Measurements from ENCODE around the gene APBA2. TPM values are rescaled to one million over a fixed set of nuclear protein-coding genes. Genes with fewer than 3 reads are reported as not detected.
"Not testable (repeated sequence)": the region's sequence is repeated elsewhere in the genome, so short reads cannot be mapped to it uniquely, and the experiment has no call there.

Gene APBA2
- 17.4 and 25.2 TPM in 2 replicates for total RNA-seq

DNA sequence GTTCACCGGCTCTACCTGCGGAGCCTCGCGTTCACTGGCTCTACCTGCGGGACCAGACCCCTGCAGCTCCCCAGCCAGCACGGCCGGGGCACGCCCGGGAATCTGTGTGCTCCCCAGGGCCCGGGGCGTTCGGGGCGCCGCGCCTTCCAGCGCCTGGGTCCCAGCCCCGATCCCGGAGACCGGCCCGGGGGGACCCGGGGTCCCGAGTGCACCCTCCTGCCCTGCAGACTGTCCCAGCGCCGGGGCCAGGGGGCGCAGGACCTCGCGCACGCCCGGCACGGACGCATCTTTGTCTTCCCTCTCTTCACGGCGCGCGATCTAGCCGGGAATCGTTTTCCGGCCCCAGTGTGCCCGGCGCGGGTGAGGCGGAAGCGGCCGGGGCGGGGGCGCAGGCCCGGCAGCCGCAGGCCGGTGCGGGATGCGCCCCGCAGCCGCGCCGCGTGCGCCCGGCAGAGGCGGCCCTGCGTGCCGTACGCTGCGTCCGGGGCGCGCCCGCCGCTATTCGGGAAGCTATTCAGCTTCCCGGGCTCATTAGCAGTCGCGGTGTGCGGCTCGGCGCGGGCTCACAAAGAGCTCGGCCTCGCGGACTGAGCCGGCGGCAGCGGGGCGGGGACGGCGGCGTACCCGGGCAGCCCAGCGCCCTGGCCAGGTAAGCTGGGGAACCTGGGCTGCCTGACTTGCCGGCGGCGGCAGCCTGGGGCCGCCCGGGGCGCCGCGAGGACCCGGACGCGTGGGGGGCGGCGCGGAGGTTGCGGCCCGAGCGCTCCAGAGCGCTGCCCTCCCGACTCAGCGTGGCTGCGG lies at the start of gene APBA2:
APBA2 (plus strand) TSS at position 345 of the 801 bp plus-strand sequence. CDS start 167,911 bp downstream, outside the sequence.
- peak; percentile 41 to 50 for DNase-seq (ENCODE audit: low read depth in 2 of 2)

DNA sequence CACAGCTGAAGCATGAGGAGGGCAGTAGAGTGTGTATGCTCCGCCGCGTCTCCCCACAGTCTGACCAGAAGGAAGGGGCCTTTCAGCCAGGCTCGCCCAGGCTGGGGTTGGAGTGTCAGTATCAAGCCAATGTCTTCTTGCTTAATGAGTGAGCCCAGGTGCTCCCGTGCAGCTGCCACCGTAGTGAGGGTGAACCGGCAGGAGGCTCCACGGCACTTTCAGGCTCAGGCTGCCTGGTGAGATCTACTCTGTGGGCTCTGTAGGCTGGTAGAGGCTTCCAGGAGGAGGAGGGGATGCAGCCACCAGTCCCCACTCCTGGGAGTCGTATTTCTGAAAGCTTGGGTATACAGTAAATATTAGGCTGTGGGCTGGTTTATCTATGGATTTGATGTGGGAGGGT lies 45.5 kb upstream of the APBA2 start:
- DNase-seq (ENCODE audit: low read depth in 2 of 2): not testable (repeated sequence)

DNA sequence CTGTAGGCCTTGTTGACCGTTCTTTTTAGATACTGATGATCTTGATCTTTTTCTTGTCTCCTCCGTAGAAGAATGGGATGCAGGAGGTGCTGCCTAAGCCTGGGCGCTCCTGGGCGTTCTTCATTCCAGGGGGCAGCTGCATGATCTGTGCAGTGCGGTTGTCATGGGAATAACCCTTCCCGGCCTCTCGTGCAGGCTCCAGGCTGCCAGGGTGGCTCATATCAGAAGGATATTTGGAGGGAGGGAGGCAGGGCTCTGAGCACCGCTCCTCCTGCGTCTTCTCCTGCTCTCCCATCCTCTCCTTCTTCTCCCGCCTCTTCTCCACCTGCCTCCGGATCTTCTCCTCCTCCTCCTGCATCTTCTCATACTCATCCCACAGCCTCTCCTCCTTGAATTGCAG lies 43.6 kb upstream of the APBA2 start:
- DNase-seq (ENCODE audit: low read depth in 2 of 2): not testable (repeated sequence)

- not testable (repeated sequence) for DNase-seq (ENCODE audit: low read depth in 2 of 2)
Observed at GRCh38 chr15:28843520-28843919, 42.3 kb upstream of the APBA2 start.

GRCh38 chr15:28844147-28844546 lies 41.6 kb upstream of the APBA2 start:
- DNase-seq (ENCODE audit: low read depth in 2 of 2): not testable (repeated sequence)

DNA sequence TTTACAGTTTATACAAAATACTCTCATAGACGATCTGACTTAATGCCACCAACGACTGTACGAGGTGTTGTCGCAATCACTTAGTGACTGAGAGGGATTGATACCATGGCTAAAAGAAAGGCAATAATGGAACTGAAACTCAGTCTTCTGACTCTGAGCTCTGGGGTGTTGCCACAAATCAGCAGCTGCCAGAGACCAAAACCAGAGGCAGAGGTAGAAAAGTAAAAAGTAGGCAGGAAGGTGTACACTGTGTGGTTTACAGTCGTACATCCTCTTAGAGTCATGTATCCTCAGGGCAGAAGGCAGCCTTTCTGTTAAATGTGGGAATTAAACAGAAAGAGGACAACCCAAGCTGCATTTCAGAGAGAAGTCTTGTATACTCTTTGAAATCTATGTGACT lies 38.5 kb upstream of the APBA2 start:
- not testable (repeated sequence) for DNase-seq (ENCODE audit: low read depth in 2 of 2)

DNA sequence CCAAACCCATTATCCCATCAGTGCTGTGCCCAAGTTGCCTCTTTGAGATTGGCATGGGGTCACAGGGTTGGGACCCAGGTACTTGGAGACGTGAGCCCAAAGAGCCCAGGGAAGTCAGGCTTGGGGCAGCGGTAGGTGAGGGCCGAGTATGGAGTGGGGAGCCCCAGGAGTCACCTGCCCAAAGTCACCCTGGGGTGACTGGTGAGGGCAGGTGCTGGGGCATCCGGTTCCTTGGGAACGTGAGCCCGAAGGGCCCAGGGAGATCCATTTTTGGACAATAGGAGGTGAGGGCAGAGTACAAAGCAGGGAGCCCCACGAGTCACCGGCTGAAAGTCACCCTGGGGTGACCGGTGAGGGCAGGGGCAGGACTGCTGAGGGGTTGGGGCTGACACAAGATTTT lies 37.8 kb upstream of the APBA2 start:
- not testable (repeated sequence) for DNase-seq (ENCODE audit: low read depth in 2 of 2)

- DNase-seq (ENCODE audit: low read depth in 2 of 2): not testable (repeated sequence)
Observed at GRCh38 chr15:28848521-28848920, 37.3 kb upstream of the APBA2 start, which contains the start of gene GOLGA6L7. GOLGA6L7 (minus strand) TSS chr15:28848644; CDS start chr15:28848549, 95 bp downstream.

- DNase-seq (ENCODE audit: low read depth in 2 of 2): not testable (repeated sequence)
Observed at GRCh38 chr15:28849271-28849670, 36.5 kb upstream of the APBA2 start.

- not testable (repeated sequence) for DNase-seq (ENCODE audit: low read depth in 2 of 2)
Observed at GRCh38 chr15:28849766-28850165, 36.0 kb upstream of the APBA2 start.

DNA sequence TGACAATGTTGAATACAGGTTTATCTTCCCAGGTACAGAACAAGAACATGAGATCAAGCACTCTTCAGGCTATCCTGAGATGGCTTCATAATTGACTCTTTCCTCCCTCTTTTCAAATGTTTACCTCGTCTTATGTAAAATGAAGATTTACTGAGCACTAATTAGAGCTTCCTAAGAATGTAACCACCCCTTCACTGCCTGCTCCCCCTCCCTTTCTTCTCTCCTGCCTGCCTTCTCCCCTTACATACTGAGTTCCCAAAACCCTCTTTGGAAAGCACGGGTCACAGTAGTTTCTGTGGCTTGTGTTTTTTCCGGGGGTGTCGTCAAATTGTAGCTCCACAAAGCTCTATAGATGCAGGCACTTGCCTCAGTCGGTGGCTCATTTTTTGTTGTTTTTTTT lies 32.1 kb upstream of the APBA2 start:
- DNase-seq (ENCODE audit: low read depth in 2 of 2): not testable (repeated sequence)

- DNase-seq (ENCODE audit: low read depth in 2 of 2): not testable (repeated sequence)
Observed at GRCh38 chr15:28854578-28854977, 31.2 kb upstream of the APBA2 start.

GRCh38 chr15:28861031-28861534 lies 24.7 kb upstream of the APBA2 start:
- no peak for DNase-seq (ENCODE audit: low read depth in 2 of 2)

DNA sequence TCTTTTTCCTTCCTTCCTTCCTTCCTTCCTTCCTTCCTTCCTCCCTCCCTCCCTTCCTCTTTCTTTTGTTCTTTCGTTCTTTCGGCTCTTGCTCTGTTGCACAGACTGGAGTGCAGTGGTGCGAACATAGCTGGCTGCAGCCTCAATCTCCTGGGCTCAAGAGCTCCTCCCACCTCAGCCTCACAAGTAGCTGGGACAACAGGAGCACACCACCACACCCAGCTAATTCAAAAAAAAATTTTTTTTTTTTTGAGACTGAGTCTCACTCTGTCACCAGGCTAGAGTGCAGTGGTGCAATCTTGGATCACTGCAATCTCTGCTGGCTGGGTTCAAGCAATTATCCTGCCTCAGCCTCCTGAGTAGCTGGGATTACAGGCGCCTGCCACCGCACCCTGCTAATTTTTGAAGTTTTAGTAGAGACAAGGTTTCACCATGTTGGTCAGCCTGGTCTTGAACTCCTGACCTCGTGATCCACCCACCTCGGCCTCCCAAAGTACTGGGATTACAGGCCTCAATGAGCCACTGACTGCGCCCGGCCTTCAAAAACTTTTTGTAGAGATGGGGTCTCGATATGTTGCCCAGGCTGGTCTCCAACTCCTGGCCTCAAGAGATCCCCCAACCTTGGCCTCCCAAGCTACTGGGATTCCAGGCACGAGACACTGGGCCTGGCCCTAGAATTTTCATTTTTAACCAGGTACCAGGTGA lies 24.0 kb upstream of the APBA2 start:
- not testable (repeated sequence) for DNase-seq (ENCODE audit: low read depth in 2 of 2)

GRCh38 chr15:28868744-28869345 lies 16.9 kb upstream of the APBA2 start:
- no peak for DNase-seq (ENCODE audit: low read depth in 2 of 2)

DNA sequence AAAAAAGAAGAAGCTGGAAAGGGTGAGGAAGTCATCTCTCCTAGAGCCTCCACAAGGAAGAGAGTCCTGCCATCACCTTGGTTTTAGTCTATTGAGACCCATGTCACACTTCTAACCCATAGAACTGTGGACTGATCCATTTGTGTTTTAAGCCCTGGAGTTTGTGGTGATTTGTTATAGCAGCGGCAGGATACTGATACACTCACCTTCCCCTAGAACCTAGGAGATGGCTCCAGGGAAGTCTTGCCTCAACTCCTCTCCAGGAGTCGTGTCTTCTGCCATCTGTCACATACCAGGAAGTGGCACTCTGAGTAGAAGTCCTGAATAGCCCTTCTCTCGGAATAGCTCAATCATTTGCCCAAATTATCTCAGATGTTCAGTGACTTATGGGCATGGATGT lies 14.6 kb upstream of the APBA2 start:
- no peak for DNase-seq (ENCODE audit: low read depth in 2 of 2)

DNA sequence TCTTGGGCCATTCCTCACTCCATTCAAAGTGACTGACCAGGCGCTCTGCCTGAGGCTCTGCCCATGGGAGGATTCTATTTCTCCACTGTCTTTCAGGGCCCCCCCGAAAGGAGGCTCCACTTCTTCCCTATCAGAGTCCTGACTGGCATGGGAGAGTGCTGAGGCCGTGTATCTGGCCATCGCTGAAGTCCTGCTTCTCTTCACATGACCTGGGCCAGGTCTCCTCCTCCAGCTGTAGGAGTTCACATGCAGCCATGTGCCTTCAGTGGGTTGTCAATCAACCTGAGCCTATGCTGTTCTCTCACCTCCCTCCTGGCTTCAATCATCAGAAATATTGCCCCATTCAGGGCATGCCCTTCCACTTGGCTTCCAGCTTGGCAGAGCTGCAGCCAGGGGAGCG lies 12.8 kb upstream of the APBA2 start:
- no peak for DNase-seq (ENCODE audit: low read depth in 2 of 2)

- DNase-seq (ENCODE audit: low read depth in 2 of 2): peak in 1 of 2 donors; percentile 29
Observed at GRCh38 chr15:28873585-28874190, 12.1 kb upstream of the APBA2 start.

GRCh38 chr15:28875461-28876000 lies 10.2 kb upstream of the APBA2 start:
- no peak for DNase-seq (ENCODE audit: low read depth in 2 of 2)

DNA sequence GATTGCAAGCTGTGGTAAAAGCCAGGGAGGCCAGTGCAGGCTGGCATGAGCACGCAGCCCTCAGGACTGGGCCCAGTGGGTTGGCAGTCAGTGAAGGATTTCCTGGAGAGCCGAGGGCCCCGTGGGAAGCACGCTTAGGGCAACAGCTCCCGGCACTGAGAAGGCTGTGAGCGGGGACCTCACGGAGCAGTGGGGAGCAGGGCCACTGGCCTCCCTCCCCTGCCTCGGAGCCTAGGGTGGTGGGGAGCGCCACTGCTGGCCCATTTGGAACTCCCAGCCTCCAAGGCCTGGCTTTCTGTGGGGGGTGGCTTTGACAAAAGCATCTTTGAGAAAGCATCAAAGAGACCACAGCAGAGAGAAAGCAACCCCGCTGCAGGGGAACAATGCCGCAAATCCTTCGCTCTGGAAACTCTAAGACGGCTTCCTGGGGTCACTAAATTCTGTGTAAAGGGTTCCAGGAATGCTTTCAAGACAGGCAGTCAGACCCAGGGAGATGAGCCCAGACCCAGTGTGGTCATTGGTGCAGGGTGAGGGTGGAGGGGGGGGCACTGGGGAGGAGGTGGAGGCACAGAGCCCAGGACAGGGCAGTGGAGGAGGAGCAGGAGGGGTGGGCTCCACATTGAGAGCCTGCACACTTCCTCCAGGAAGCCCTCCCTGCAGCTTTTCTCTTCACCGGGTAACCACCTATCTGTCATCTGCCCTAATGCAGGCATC lies 9.5 kb upstream of the APBA2 start:
- no peak for DNase-seq (ENCODE audit: low read depth in 2 of 2)

- no peak for DNase-seq (ENCODE audit: low read depth in 2 of 2)
Observed at GRCh38 chr15:28876845-28877185, 9.0 kb upstream of the APBA2 start.
